ENCODE measurements around the gene SSTR3. TPM values are rescaled to one million over a fixed set of nuclear protein-coding genes. Genes with fewer than 3 reads are reported as not detected.
A peak's percentile ranks its signal among the peaks of the same experiment; 100 is the strongest.
"Not testable (repeated sequence)": the region's sequence is repeated elsewhere in the genome, so short reads cannot be mapped to it uniquely, and the experiment has no call there.

SSTR3 gene
- total RNA-seq, 2 experiments from 2014 or later: 28.1 to 28.6 TPM

DNA sequence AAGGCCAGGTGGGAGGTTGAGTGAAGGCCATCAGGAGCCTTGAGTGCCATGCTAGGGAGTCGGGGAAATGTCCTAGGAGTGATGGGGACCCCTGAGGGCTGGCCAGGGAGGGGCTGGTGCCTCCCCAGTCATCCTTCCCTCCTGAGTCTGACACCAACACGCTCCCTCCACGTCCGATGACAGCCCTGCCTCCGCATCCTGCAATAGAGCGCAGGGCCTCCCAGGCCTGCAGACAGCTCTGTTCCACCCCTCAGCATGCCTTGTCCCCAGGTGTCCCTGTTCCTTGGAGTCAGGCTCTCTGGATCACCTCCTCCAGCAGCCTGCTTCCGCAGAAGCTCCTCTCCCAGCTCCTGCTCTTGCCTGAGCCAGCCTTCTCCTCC, 28.7 kb upstream of the SSTR3 start:
- Mint-ChIP-seq H3K9me3 (no peaks in the 10 kb centered on the region), H3K27me3 (ENCODE audit: low read depth) (no peaks in the 10 kb centered on the region), H3K36me3 (ENCODE audit: low read depth) (peaks cover 76% of the 10 kb centered on the region), H3K4me1 (ENCODE audit: low read depth) (peaks cover 72% of the 10 kb centered on the region), H3K27ac (peak overlapping the region; percentile 99), H3K4me3 (peak overlapping the region; percentile 99)
- intact Hi-C loops (cut with micrococcal nuclease): loop anchor here (5.0 kb wide), 1 partner anchor 164 kb away; no protein-coding TSS in a partner anchor
- CTCF ChIA-PET: interaction anchor here (0.9 to 17.7 kb wide), 4 partner anchors 12 to 63 kb away, joined by 3 to 220 read pairs (median 10); no protein-coding TSS in a partner anchor
- peak; percentile 56 for DNase-seq

GRCh38 chr22:37240240-37240940, 28.1 kb upstream of the SSTR3 start:
- peaks cover 81% of the 10 kb centered on the region for H3K36me3 Mint-ChIP-seq (ENCODE audit: low read depth)
- no peak for DNase-seq
- peak overlapping the region; percentile 99 for H3K4me3 Mint-ChIP-seq
- intact Hi-C loops (cut with micrococcal nuclease): loop anchor here (5.0 kb wide), 1 partner anchor 163 kb away; no protein-coding TSS in a partner anchor
- H3K4me1 Mint-ChIP-seq (ENCODE audit: low read depth): peaks cover 77% of the 10 kb centered on the region
- CTCF ChIA-PET: interaction anchor here (0.8 to 17.7 kb wide), 6 partner anchors 11 to 64 kb away, joined by 3 to 220 read pairs (median 4); no protein-coding TSS in a partner anchor
- no peaks in the 10 kb centered on the region for H3K27me3 Mint-ChIP-seq (ENCODE audit: low read depth)
- no peaks in the 10 kb centered on the region for H3K9me3 Mint-ChIP-seq
- H3K27ac Mint-ChIP-seq: peak overlapping the region; percentile 99

- peak overlapping the region; percentile 99 for H3K27ac Mint-ChIP-seq
- CTCF ChIA-PET: interaction anchor here (0.8 to 17.7 kb wide), 5 partner anchors 10 to 40 kb away, joined by 3 to 220 read pairs (median 4); no protein-coding TSS in a partner anchor
- peaks cover 89% of the 10 kb centered on the region for H3K36me3 Mint-ChIP-seq (ENCODE audit: low read depth)
- peak; percentile 6 for DNase-seq
- no peaks in the 10 kb centered on the region for H3K9me3 Mint-ChIP-seq
- H3K27me3 Mint-ChIP-seq (ENCODE audit: low read depth): no peaks in the 10 kb centered on the region
- intact Hi-C loops (cut with micrococcal nuclease): loop anchor here (5.0 to 10.0 kb wide), 4 partner anchors 162 to 875 kb away; partner anchors contain the start of genes IFT27 and LGALS1
- peak overlapping the region; percentile 99 for H3K4me3 Mint-ChIP-seq
- H3K4me1 Mint-ChIP-seq (ENCODE audit: low read depth): peaks cover 78% of the 10 kb centered on the region
These were observed 27.3 kb upstream of the SSTR3 start for GRCh38 chr22:37239336-37240239.

DNA sequence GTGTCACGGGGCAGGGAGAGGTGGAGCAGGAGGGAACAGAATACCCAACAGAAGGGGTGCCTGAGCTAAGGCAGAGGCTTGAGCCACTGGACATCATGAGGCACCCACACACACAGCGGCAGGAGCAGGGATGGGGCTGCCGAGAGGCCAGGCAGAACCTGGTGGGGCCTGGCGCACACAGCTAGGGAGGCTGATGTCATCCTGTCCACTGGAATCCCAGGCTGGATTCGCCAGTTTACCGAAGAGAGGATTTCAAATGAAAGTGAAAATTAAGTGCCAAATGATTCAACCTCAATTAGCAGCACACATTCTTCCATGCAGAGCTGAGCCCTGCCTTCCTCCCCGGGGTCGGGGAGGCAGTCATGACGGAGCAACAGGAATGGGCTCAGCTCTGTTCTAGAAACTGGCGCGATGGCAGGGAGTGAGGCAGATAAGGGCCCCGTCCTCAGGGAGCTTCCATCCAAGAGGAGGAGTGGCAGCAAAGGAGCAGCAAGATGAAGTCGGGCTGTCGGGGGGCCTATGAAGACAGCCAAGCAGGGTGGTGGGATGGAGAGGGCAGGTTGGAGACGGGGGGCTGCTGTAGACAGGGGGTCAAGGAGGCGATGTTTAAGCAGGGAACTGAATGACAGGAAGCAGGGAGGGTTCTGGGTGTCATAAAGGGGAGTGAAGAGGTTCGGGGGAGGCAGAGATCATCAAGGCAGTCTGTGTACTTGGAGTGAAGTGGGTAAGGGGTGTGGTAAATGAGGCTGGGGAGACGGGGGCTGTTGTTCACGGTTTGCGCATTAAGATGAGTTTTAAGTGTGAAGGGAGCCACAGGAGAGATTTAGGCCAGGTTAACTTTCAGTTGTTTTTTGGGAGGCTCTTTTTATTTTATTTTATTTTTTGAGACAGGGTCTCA, 25.3 kb upstream of the SSTR3 start:
- peaks cover 93% of the 10 kb centered on the region for H3K36me3 Mint-ChIP-seq (ENCODE audit: low read depth)
- H3K4me1 Mint-ChIP-seq (ENCODE audit: low read depth): peaks cover 90% of the 10 kb centered on the region
- peak overlapping the region; percentile 80 for H3K4me3 Mint-ChIP-seq
- CTCF ChIA-PET: interaction anchor here (0.6 to 17.7 kb wide), 6 partner anchors 8 to 707 kb away, joined by 3 to 220 read pairs (median 6); no protein-coding TSS in a partner anchor
- no peaks in the 10 kb centered on the region for H3K27me3 Mint-ChIP-seq (ENCODE audit: low read depth)
- intact Hi-C loops (cut with micrococcal nuclease): loop anchor here (1.0 to 10.0 kb wide), 6 partner anchors 7 to 873 kb away; partner anchors contain the start of genes IFT27 and LGALS1
- peak overlapping the region; percentile 99 for H3K27ac Mint-ChIP-seq
- no peaks in the 10 kb centered on the region for H3K9me3 Mint-ChIP-seq
- peak; percentile 33 for DNase-seq

DNA sequence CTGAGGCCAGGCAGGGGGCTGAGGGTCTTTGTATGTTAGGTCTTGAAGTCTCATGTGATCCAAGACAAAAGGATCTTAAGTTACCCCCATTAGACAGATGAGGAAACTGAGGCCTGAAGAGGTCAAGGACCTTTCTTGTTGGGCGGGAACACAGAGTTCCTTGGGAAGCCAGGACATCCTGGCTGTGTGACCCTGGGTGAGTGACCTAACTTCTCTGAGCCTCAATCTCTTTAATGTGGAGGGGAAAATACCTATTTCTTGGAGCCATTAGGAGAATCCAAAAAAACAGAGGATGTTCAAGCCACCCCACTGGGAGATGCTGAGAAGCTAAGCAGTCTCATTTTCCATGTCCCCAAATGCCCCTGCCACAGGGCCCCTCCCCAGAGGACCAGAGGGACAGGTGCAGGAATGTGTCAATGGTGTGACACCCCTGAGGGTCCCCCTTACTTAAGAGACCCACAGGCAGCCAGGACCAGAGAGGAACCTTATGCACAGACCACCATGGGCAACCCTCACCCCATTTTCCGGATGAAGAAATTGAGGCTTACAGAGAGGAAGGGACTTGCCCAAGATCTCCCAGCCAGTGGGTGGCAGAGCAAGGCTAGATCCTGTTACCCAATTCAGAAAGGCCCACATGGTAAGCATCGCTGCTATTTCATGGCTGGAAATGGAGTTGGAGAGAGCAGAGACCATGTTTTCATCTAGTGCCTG, 23.8 kb upstream of the SSTR3 start:
- H3K9me3 Mint-ChIP-seq: no peaks in the 10 kb centered on the region
- peaks cover 99% of the 10 kb centered on the region for H3K4me1 Mint-ChIP-seq (ENCODE audit: low read depth)
- no peaks in the 10 kb centered on the region for H3K27me3 Mint-ChIP-seq (ENCODE audit: low read depth)
- H3K36me3 Mint-ChIP-seq (ENCODE audit: low read depth): peaks cover 93% of the 10 kb centered on the region
- intact Hi-C loops (cut with micrococcal nuclease): loop anchor here (10.0 kb wide), 3 partner anchors 439 to 871 kb away; partner anchors contain the start of genes IFT27 and LGALS1
- CTCF ChIA-PET: interaction anchor here (17.7 kb wide), 1 partner anchor 24 kb away, joined by 220 read pairs; no protein-coding TSS in a partner anchor
- H3K4me3 Mint-ChIP-seq: peak overlapping the region; percentile 80
- DNase-seq: peak; percentile 35
- peak overlapping the region; percentile 99 for H3K27ac Mint-ChIP-seq

DNA sequence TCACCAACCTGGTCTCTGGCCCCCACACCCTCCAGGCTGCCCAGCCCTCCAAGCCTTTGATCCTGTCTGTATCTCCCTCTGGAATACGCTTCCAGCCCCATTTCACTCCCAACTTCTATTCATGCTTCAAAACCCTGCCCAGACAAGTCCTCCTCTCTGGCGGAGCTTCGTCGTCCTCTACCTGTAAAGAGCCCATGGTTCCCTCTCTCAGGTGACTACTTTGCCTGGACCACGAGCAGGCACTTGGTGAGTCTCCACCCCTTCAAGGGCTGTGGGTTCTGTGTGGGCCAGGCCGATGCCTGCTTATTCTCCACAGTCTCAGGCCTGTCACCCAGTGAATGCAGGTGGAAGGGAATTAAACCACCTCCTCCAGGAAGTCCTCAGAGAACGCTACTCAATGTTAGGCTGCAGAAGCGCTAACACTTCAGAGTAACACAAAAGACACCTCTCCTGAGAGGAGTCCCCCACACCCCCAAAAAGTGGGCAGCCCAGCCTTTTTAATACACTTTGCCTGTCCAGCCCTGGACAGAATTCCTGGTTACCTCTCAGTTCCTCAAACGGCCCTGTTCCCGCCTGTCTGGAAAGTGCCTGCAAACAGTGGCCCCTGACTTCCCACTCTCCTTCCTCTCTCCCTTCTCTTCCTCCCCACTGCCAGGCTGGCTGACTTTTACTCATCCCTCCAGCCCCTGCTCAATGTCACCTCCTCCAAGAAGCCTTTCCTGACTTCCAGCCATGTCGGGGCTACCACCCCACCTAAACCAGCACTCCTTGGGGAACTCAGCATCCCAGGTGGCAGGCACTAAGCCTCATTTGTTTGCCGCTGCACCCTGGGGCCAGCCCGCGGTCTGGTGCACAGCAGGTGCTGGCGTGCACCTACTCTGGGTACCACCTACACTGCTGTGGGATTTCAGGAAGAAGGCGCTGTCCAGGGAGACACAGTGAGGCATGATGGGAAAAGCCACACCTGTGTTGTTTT, 22.7 kb upstream of the SSTR3 start:
- peak; percentile 5 for DNase-seq
- H3K27me3 Mint-ChIP-seq (ENCODE audit: low read depth): no peaks in the 10 kb centered on the region
- H3K4me1 Mint-ChIP-seq (ENCODE audit: low read depth): peaks cover 98% of the 10 kb centered on the region
- no peaks in the 10 kb centered on the region for H3K9me3 Mint-ChIP-seq
- intact Hi-C loops (cut with micrococcal nuclease): loop anchor here (5.0 to 10.0 kb wide), 4 partner anchors 88 to 870 kb away; partner anchors contain the start of genes IFT27, IL2RB and LGALS1
- peaks cover 89% of the 10 kb centered on the region for H3K36me3 Mint-ChIP-seq (ENCODE audit: low read depth)
- H3K27ac Mint-ChIP-seq: peak overlapping the region; percentile 99
- CTCF ChIA-PET: interaction anchor here (1.0 to 1.2 kb wide), 2 partner anchors 10 to 26 kb away, joined by 3 to 7 read pairs; no protein-coding TSS in a partner anchor
- H3K4me3 Mint-ChIP-seq: peak overlapping the region; percentile 40

GRCh38 chr22:37233751-37234631, 21.7 kb upstream of the SSTR3 start:
- no peak overlapping the region for H3K4me3 Mint-ChIP-seq
- H3K36me3 Mint-ChIP-seq (ENCODE audit: low read depth): peaks cover 91% of the 10 kb centered on the region
- H3K4me1 Mint-ChIP-seq (ENCODE audit: low read depth): peaks cover 98% of the 10 kb centered on the region
- no peaks in the 10 kb centered on the region for H3K27me3 Mint-ChIP-seq (ENCODE audit: low read depth)
- peak; percentile 20 for DNase-seq
- H3K9me3 Mint-ChIP-seq: no peaks in the 10 kb centered on the region
- intact Hi-C loops (cut with micrococcal nuclease): loop anchor here (5.0 to 10.0 kb wide), 4 partner anchors 87 to 869 kb away; partner anchors contain the start of genes IFT27, IL2RB and LGALS1
- CTCF ChIA-PET: interaction anchor here (1.0 to 1.2 kb wide), 2 partner anchors 9 to 27 kb away, joined by 3 to 7 read pairs; no protein-coding TSS in a partner anchor
- H3K27ac Mint-ChIP-seq: peak overlapping the region; percentile 99

GRCh38 chr22:37233371-37233750, 21.1 kb upstream of the SSTR3 start:
- intact Hi-C loops (cut with micrococcal nuclease): loop anchor here (5.0 to 10.0 kb wide), 4 partner anchors 86 to 869 kb away; partner anchors contain the start of genes IFT27, IL2RB and LGALS1
- Mint-ChIP-seq H3K27ac (peak overlapping the region; percentile 99), H3K4me3 (peak overlapping the region; percentile 28), H3K4me1 (ENCODE audit: low read depth) (peaks cover 98% of the 10 kb centered on the region), H3K36me3 (ENCODE audit: low read depth) (peaks cover 92% of the 10 kb centered on the region)
- CTCF ChIA-PET; DNase-seq; H3K27me3 Mint-ChIP-seq (ENCODE audit: low read depth); H3K9me3 Mint-ChIP-seq: not testable (repeated sequence)
